ENCODE results near the gene CTSW.

GRCh38 chr11:65857853-65858680, 21.6 kb upstream of the CTSW start, which contains the start of gene CFL1:
- no peak for TF ChIP-seq CTCF (IDR thresholded peaks at IDR 0.05)
- no peak for TF ChIP-seq ZFX (IDR thresholded peaks at IDR 0.05; ENCODE audit: borderline replicate concordance)
